GM23248 (cell line): ENCODE measurements around the gene GDAP2. TPM values are rescaled to one million over a fixed set of nuclear protein-coding genes. Genes with fewer than 3 reads are reported as not detected.

ENCODE experiments used
- DNase-seq: peaks from one replicate; pipeline ENCODE4 v3.0.0-alpha.2; 2015
- H2AFZ ChIP-seq: fragments of 200-600 bp; sonication (generic); 2 replicates; pipeline ENCODE4 v1.6.1; 2016; ENCODE audit warnings: antibody characterized with exemption
- H3F3A ChIP-seq: fragments of 200-600 bp; sonication (generic); 2 replicates; pipeline ENCODE4 v1.6.1; 2016; ENCODE audit warnings: mild to moderate bottlenecking, antibody characterized with exemption, mixed run types; ENCODE audit not compliant: insufficient read depth
- H3K27ac ChIP-seq: fragments of 200-600 bp; sonication (generic); 2 replicates; pipeline ENCODE4 v1.5.1; 2016; ENCODE audit warnings: mild to moderate bottlenecking
- H3K27me3 ChIP-seq: fragments of 200-600 bp; sonication (generic); replicated peaks from 2 replicates; pipeline ENCODE4 v1.6.1; 2016; ENCODE audit warnings: mild to moderate bottlenecking; ENCODE audit not compliant: insufficient read depth
- H3K36me3 ChIP-seq: fragments of 200-600 bp; sonication (generic); 2 replicates; pipeline ENCODE4 v1.6.1; 2016; ENCODE audit warnings: low read depth, mild to moderate bottlenecking
- H3K4me1 ChIP-seq: fragments of 200-600 bp; sonication (generic); 2 replicates; pipeline ENCODE4 v1.6.1; 2016; ENCODE audit warnings: mild to moderate bottlenecking; ENCODE audit not compliant: insufficient read depth
- H3K4me2 ChIP-seq: fragments of 200-600 bp; sonication (generic); one replicate; pipeline ENCODE4 v1.6.1; 2016; ENCODE audit warnings: mild to moderate bottlenecking; ENCODE audit not compliant: unreplicated experiment
- H3K4me3 ChIP-seq: fragments of 200-600 bp; sonication (generic); 2 replicates; pipeline ENCODE4 v1.5.1; 2016; ENCODE audit warnings: mild to moderate bottlenecking
- H3K79me2 ChIP-seq: fragments of 200-600 bp; sonication (generic); 2 replicates; pipeline ENCODE4 v1.6.1; 2016; ENCODE audit warnings: mild to moderate bottlenecking; ENCODE audit not compliant: insufficient read depth
- H3K9ac ChIP-seq: fragments of 200-600 bp; sonication (generic); 2 replicates; pipeline ENCODE4 v1.6.1; 2016; ENCODE audit warnings: mild to moderate bottlenecking
- H3K9me2 ChIP-seq: fragments of 200-600 bp; sonication (generic); 2 replicates; pipeline ENCODE4 v1.6.1; 2016; ENCODE audit warnings: mixed run types, mild to moderate bottlenecking, moderate library complexity; ENCODE audit not compliant: insufficient read depth
- H3K9me3 ChIP-seq: fragments of 200-600 bp; sonication (generic); one replicate; pipeline ENCODE4 v1.6.1; 2017; ENCODE audit warnings: low read depth
- H4K20me1 ChIP-seq: fragments of 200-600 bp; sonication (generic); 2 replicates; pipeline ENCODE4 v1.6.0; 2016; ENCODE audit not compliant: insufficient read depth
- EZH2 ChIP-seq: fragments of 200-600 bp; sonication (generic); IDR thresholded peaks from 2 replicates; pipeline ENCODE4 v1.6.1; 2018; ENCODE audit warnings: antibody characterized with exemption, mild to moderate bottlenecking; ENCODE audit not compliant: insufficient read depth, poor library complexity, severe bottlenecking
- EZH2phosphoT487 ChIP-seq: fragments of 200-600 bp; sonication (generic); IDR thresholded peaks from 2 replicates; pipeline ENCODE4 v1.6.1; 2018; ENCODE audit warnings: antibody characterized with exemption, moderate library complexity, mild to moderate bottlenecking, low read depth; ENCODE audit not compliant: insufficient read depth
- WGBS, 2 experiments: methylation state at CpG; one replicate each; pipeline ENCODE4 v1.1.6; 2015 to 2017; ENCODE audit warnings: low lambda C conversion rate in 2 of 2, low coverage in 1 of 2; ENCODE audit errors: missing lambda C conversion rate in 2 of 2; 5-methylcytosine and 5-hydroxymethylcytosine counted together
- in situ Hi-C: fragments of 300-500 bp; cut with MboI; formaldehyde crosslinking; loops from 2 replicates; pipeline ENCODE4 v1.15.0; 2020
- polyA plus RNA-seq: library from polyadenylated mRNA; unstranded; fragments of >200 nt; fragmentation: Nextera tagmentation; extraction: Ambion mirVana; gene quantifications from 2 replicates; pipeline ENCODE4 v1.2.1, GENCODE V29; 2016
- total RNA-seq: library from RNA; depleted of rRNA; stranded (reverse); fragments of >200 nt; shearing (Covaris generic); gene quantifications from 2 replicates; pipeline ENCODE4 v1.2.3, GENCODE V29; 2014; rRNA removed

Gene GDAP2
- total and polyA plus RNA-seq, 2 experiments from 2014 or later, result 17.9 to 19.6 TPM

GRCh38 chr1:117814856-117815797 is 114.3 kb downstream of the GDAP2 start:
- TF ChIP-seq EZH2phosphoT487, result no peak
- no peak for TF ChIP-seq EZH2
- WGBS, 2 experiments, result 87 to 88% methylated on average over 6 of the region's 6 CpGs
- no peak overlapping the region for H3K4me3 ChIP-seq
- no peaks in the 10 kb centered on the region for H3K9me2 ChIP-seq
- H3K27ac ChIP-seq, result no peak overlapping the region
- H2AFZ ChIP-seq, result no peak overlapping the region
- peaks cover 27% of the 10 kb centered on the region for H3K4me1 ChIP-seq
- H3F3A ChIP-seq, result 0 out of 2 replicates have a peak, but pooled peaks cover 4% of the 10 kb centered on the region
- no peaks in the 10 kb centered on the region for H3K27me3 ChIP-seq
- H3K79me2 ChIP-seq, result no peaks in the 10 kb centered on the region
- no peaks in the 10 kb centered on the region for H3K9me3 ChIP-seq
- H3K4me2 ChIP-seq, result peak overlapping the region; percentile 6
- DNase-seq, result peak; percentile 60
- H4K20me1 ChIP-seq, result no peaks in the 10 kb centered on the region
- H3K36me3 ChIP-seq, result no peaks in the 10 kb centered on the region
- H3K9ac ChIP-seq, result no peak overlapping the region
- in situ Hi-C loops, result no loop called here

Other genes starting within 250 kb of the GDAP2 start
- 20.5 and 32.2 TPM in 2 replicates for gene WDR3, start 118 bp upstream of the GDAP2 start, total RNA-seq
- gene WDR3, start 118 bp upstream of the GDAP2 start, polyA plus RNA-seq, result 28.7 and 31.4 TPM in 2 replicates